Activated effector memory CD4-positive, alpha-beta T cell treated with Interleukin-2 at 50 U/mL for 16 hours (primary cell): ENCODE measurements around the gene DPPA5.
A peak's percentile ranks its signal among the peaks of the same experiment; 100 is the strongest.
"Not testable (repeated sequence)": the region's sequence is repeated elsewhere in the genome, so short reads cannot be mapped to it uniquely, and the experiment has no call there.

ENCODE experiments used
- DNase-seq: peaks from one replicate; pipeline ENCODE4 v3.0.0-alpha.2; 2020

DPPA5 gene

DNA sequence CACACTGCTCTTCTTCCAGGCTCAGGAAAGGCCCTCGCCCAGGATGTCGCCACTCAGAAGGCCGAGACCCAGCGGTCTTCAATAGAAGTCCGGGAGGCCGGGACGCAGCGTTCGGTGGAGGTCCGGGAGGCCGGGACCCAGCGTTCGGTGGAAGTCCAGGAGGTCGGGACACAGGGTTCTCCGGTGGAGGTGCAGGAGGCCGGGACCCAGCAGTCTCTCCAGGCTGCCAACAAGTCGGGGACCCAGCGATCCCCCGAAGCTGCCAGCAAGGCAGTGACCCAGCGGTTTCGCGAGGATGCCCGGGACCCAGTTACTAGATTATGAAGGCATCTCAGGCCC, 9.4 kb upstream of the DPPA5 start:
- DNase-seq, result no peak

DNA sequence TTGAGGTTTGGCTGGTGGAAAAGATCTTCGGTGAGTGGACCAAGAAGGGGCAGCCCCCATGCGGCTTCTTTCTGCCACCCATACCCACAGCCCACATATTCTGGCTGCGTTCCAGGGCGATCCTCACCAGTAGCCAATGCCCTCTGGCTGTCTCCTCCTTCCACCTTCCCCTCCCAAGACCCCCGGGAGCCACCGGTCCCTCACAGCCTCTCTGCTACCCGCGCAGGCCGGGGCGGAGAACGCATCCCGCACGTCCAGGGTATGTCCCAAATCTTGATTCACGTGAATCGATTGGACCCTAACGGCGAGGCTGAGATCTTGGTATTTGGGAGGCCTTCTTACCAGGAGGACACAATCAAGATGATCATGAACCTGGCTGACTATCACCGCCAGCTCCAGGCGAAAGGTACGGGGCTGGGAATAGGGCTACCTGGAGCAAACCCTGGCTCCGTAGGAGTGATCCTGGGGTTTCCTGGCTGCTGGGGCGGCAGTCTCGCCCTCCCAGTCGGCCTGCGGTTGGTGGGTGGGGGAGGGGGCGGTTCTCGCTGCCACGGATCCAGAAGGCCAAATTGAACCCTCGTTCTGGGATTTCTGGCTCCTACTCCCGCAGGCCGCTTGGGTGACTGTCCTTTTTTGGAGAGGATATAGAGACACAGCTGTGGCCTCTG, 8.9 kb upstream of the DPPA5 start:
- no peak for DNase-seq

DNA sequence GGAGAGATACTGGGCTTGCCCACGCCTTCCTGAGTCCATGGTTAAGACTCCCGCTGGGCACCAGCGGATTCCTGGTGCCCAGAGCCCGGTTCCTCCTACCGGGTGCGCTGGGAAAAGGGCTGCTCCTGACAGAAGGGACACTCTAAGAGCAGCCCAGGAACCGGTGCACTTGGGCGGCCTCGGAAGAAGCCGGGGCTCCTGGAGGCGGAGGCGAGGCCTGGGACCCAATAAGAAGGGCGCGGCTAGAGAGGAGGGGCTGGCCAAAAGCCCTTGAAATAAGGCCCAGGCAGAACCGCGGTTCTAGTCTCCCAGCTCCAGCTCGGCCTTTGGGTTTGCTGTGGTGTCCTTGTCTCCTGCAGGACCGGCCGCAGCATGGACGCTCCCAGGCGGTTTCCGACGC, 8.3 kb upstream of the DPPA5 start, which contains the start of gene KHDC3L:
Gene KHDC3L (plus strand): TSS at position 301 of the 400 bp plus-strand sequence. CDS start 72 bp downstream, at position 373.
- DNase-seq, result no peak

DNA sequence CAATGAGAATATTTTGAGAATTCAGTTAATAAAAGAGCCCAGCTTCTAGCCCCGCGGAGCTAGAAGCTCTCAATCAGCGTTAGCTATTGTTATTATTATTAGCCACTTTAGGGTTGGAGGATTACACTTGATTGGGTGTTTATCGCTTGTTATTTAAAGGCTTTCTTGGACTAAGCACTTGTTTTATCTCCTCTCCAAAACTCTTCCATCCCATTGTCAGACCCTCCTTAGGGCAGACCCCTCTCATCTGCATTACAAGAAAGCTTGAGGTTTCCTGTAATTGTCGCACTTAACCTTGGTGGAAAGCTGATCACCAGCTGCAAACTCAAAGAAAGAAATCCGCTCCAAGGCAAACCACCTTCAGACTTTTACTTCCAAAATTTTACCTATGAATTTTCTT, 4.8 kb downstream of the DPPA5 start:
- no peak for DNase-seq

DNA sequence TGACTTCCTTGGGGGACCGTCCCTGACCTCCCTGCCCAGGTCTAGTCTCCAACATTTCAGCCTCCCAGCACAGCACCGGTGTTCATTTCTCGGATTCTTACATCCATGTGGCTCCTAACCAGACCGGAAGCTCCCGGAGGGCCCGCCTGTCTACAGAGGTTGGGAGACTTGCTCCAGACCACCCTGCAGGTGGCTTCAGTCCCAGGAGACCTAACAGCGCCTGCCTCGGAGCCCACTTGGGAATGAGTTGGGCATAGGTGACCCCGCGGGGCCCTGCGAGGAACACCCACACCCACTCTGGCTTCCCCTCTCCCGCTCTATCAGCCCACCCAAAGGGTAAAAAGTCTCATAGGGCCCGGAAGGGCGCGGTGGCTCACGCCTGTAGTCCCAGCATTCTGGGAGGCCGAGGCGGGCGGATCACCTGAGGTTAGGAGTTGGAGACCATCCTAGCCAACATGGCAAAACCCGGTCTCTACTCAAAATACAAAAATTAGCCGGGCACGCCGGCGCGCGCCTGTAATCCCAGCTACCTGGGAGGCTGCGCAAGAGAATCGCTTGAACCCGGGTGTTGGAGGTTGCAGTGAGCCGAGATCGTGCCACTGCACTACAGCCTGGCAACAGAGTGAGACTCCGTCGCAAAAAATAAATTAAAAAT, 5.4 kb downstream of the DPPA5 start:
- no peak for DNase-seq

DNA sequence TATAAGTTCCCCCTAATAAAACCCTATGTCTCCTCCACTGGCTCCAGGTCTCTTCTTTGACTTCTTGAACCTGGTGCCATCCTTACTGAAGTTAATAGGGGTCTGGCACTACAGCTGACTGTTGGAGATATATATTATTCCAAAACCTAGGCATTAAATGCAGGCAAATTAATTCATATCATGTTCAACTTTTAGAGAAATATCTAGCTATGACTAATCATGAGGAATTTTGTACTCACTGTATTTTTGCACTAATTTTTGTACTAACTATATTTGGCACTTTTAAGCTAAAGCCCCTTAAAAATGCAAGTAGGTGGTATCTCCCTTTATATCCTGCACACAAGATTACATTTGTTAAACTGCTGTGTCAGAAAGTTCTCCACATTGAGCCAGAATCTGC, 10.9 kb downstream of the DPPA5 start:
- DNase-seq, result no peak

DNA sequence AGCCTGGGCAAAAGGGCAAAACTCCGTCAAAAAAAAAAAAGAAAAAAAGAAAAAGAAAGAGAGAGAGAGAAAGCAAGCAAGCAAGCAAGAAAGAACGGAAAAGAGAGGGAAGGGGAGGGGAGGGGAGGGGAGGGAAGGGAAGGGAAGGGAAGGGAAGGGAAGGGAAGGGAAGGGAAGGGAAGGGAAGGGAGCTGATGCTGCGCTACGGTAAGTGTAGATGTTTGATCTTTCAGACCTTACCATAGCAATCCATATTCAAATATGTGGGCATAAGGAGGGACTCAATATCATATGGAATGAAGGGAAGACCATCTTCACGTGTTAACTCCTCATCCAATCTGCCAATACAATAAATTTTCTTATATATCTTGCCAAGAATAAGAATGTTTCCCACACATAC, 11.9 kb downstream of the DPPA5 start:
- no peak for DNase-seq

DNA sequence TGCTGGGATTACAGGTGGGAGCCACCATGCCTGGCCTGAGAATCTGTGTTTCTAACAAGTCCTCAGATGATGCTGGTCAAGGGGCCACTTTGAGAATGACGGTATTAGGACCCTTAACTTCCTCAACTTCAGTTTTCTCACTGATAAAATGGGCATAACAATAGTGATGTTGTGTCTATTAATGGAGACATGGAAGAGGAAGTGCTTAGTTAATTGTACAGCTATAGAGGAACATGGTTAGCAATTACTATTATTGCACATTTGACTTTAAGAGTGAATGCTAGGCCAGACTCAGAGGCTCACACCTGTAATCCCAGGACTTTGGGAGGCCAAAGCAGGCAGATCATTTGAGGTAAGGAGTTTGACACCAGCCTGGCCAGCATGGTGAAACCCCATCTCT, 12.7 kb downstream of the DPPA5 start:
- no peak for DNase-seq

DNA sequence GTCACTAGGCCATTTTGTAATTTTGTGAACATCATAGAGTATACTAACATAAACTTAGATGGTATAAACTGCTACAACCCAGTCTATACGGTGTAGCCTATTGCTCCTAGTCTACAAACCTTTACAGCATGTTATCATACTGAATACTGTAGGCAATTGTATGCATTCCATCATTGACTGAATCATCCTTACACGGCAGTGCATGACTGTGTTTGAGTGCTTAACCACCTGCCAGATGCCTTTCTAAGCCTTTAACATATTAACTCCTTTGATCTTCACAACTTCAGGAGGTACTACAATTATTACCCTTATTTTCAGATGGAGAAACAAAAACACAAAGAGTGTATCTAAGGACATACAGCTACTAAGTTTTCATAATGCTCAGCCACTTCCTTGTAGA, 14.0 kb downstream of the DPPA5 start:
- DNase-seq, result no peak

DNA sequence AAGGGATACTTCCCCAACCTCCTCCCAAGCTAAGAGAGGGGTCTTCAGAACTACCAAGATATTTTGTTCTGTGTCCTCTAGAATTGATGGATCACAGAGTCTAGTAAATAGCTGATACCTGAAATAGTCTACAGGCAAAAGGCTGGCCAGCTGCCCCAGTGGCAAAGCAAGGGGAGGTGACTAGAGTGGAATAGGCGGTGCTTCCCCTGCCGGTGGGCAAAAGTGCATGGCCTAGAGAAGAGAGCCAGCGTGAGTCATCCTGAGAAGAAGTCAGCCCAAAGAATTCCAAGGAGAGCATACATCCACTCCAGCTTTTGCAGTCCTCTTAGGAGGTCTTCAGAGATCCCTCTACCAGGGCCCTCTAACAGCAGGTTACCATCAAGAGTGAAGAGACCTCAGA, 14.7 kb downstream of the DPPA5 start:
- DNase-seq, result no peak

DNA sequence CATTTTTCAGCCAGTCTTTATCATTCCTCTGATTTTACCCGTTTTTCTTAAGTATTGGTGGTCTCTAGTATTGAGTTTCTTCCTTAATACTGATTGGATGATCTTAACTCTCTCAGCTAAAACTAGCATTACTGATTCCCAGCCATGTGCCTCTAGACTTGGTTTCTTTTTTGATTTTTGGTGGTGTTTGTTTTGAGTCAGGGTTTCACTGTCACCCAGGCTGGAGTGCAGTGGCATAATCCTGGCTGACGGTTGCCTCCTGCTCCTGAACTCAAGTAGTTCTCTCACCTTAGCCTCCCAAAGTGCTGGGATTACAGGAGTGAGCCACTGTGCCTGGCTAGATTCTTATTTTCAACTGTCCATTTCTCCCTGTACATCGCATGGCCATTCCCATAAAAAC, 24.9 kb downstream of the DPPA5 start:
- no peak for DNase-seq

DNA sequence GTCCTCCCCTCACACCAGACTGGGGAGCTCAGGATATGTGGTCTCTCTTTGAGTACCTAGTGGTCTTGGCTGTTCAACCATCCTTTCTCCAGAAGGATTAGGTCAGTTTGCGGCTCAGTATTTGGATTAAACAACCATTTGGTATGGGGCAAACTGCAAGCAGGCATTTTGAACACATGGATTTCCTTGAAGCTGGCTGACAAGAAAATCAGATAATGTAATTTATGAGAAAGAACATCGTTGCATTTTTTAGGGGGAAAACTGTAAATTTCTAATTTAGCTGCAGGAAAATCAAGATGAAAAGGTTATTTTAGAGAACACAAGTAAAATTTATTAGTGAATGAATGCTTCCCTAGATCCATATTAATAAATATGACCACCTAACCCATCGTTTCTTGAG, 25.3 kb downstream of the DPPA5 start:
- no peak for DNase-seq

DNA sequence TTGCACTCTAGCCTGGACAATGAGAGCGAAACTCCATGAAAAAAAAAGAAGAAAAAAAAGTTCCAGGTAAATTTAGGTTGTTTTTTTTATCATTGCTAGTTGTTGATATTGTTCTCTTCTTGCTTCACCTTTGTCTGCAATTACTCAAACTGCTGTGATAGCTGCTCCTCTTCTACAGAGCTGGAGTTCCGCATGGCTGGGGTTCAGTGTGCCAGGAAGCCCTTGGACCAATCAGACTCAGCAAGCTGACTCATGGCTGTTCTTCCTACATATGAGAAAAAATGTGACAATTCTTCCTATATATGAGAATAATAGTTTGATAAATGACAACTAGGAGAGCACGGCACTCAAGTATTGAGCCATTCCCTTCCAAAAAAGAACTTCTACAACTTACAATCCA, 28.4 kb downstream of the DPPA5 start:
- DNase-seq, result no peak

DNA sequence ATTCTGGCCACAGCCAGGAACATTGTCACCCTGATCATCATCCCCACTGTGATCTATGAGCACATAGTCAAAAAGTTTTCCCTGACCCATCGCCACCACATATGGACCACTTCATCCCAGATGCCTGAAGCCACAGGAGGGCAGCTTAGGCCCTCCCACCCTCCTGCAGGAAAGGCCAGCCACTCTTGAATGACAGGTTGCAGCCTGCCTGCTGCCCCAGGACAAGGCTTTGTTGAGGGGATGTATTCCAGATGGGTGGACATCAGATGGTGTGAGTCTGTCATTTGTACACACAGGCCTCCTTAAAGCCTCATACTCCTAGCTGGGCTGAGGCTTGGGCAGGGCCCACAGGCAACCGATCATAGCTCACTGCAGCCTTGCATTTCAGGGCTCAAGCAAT, 30.8 kb downstream of the DPPA5 start:
- no peak for DNase-seq

DNA sequence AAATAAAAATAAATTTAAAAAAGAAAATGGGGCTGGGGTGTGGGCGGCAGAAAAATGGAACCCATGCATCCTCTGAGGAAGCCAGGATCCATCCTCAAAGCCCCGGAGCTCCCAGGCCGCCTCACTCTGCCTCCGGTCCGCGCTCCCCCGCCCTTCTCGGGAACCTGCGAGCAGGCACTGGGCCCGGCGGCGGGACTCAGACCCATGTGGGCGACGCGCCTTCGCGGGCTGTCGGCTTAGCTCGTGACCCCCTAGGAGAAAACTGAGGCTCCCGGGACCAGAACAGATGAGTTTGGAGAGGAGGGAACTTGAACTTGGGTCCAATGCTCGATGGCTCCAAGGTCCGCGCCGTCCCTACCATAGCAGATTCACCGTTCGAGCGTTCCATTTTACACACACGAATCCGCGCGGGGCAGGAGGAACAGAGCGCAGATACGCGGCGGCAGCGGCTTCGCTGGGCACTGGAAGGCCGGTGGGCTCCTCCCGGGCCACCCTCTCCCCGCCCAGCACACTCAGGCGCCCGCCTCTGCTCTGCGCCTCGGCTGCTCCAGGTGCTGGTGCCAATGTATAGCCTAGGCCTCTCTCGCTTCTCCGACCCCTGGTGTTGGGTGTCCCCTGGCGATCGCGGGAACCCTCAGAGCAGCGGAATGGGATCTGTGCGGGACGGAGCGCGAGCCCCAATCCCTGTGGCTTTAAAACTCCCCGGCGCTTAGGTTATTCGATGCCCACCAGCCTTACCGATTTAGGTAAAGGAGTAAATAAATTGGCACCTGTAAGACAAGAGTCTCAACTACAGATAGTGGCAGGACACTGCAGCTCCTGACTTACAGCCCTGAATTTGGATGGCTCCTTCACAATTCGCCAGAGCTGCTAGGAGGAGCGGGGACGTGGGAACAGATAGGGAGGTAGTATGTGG, 39.2 kb downstream of the DPPA5 start:
- no peak for DNase-seq

DNA sequence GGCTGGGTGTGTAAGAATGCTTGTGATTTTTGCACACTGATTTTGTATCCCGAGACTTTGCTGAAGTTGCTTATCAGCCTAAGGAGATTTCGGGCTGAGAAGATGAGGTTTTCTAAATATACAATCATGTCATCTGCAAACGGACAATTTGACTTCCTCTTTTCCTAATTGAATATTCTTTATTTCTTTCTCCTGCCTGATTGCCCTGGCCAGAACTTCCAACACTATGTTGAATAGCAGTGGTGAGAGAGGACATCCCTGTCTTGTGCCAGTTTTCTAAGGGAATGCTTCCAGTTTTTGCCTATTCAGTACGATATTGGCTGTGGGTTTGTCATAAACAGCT, 43.6 kb downstream of the DPPA5 start:
- DNase-seq, result not testable (repeated sequence)

DNA sequence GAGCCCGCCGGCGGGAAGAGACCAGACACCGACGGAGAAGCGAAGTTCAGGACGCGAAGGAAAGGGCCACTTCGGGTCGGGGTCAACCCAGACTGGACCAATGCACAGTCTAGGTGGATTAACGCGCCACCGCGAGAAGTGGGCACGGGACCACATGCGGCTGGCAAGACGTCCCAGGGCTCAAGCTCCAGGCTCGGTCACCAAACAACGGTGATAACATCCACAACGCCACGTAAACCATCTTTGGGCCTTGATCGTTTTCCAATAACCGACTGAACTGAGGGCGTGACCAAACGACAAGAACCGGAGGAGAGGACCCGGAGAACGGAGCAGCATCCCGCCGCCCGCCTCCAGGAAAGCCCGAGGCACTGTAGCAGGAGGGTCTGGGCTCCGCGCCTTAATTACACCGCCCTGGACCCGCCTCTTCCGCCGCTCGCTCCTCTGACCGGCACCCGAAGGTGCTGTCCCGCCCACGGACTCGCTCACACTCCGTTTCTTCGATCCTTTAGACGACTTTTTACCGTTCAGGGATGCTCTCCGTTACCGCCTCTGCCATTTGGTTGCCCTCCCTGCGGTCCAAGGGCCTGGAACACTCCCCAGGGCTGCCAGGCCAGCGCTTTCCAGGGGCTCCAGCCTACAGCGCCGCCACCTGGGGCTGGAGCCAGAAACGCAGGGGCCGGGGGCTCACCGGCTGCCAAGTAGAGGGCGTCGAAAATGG, 44.1 kb downstream of the DPPA5 start:
- DNase-seq, result peak; percentile 41

DNA sequence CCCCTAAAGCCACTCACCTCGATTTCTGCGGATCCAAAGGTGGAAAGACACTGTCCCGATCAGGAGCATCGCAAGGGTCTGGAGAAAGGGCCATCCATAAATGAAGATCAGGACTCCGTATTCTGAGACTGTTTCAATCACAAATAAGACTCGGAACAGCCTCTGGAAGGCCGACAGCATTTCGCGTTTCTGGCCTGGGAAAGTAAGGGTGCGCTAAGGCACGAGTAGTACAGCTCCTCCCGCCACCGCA, 44.6 kb downstream of the DPPA5 start:
- no peak for DNase-seq

DNA sequence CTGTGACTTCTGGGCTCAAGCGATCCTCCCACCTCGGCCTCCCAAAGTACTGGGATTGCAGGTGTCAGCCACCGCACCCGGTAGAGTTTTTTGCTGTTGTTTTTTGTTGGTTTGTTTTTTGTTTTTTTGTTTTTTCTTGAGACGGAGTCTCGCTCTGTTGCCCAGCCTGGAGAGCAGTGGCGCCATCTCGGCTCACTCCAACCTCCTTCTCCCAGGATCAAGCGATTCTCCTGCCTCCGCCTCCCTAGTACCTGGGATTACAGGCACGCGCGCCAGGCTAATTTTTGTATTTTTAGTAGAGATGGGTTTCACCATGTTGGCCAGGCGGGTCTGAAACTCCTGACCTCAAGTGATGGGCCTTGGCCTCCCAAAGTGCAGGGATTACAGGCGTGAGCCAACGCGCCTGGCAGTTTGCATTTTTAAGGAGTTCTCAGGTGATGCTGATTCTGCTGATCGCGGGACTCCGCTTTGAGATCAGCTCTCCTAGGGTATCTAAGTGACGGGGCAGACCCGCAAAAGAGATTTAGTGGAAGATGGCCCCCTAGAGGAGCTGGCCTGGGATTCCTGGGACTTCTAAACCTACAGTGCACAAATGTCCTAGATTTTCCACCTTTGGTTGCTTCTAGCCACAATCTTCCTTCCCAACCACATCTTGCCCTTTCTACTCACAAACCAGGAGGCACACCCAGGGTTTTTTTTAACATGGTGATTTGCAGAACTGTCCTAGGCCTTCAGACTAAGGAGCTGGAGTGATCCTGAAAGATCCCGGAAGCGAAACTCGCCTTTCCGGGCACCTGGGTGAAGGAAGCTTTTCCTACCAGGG, 45.2 kb downstream of the DPPA5 start:
- no peak for DNase-seq

DNA sequence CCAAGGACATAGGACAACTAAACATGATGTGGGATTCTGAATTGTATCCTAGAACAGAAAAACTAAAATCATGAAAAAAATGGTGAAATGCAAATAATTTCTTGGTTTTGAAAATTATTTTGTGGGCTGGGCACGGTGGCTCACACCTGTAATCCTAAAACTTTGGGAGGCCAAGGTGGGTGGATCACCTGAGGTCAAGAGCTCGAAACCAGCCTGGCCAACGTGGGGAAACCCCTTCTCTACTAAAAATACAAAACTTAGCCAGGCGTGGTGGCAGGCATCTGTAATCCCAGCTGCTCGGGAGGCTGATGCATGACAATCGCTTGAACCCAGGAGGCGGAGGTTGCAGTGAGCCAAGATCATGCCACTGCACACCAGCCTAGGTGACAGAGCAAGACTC, 50.3 kb downstream of the DPPA5 start:
- not testable (repeated sequence) for DNase-seq
